ENCODE data around the gene MRPL21.

DNA sequence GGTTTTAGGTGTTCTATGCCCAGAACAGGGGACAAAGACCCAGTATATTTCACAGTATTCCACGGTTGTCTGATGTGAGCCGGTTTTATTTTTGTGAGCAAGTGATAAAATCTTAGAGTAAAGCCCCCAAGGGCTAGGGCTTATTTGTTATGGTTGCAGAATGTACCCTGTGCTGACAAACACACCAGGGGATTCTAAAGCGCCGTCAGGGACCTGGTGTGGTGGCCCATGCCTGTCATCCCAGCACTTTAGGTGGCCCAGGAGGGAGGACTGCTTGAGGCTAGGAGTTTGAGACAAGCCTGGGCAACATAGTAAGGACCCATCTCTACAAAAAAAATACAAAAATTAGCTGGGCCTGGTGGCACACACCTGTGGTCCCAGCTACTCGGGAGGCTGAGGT, 22.8 kb downstream of the MRPL21 start:
- TF ChIP-seq POLR2AphosphoS5 (IDR thresholded peaks at IDR 0.05; ENCODE audit: insufficient read depth in 1 of 2, low read depth in 1 of 2), result no peak
- TF ChIP-seq, protein P1, sequence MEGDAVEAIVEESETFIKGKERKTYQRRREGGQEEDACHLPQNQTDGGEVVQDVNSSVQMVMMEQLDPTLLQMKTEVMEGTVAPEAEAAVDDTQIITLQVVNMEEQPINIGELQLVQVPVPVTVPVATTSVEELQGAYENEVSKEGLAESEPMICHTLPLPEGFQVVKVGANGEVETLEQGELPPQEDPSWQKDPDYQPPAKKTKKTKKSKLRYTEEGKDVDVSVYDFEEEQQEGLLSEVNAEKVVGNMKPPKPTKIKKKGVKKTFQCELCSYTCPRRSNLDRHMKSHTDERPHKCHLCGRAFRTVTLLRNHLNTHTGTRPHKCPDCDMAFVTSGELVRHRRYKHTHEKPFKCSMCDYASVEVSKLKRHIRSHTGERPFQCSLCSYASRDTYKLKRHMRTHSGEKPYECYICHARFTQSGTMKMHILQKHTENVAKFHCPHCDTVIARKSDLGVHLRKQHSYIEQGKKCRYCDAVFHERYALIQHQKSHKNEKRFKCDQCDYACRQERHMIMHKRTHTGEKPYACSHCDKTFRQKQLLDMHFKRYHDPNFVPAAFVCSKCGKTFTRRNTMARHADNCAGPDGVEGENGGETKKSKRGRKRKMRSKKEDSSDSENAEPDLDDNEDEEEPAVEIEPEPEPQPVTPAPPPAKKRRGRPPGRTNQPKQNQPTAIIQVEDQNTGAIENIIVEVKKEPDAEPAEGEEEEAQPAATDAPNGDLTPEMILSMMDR (IDR thresholded peaks at IDR 0.05), result no peak

All from vagina (tissue), 2 donors.